ENCODE measurements around the gene LAMB3. TPM values are rescaled to one million over a fixed set of nuclear protein-coding genes. Genes with fewer than 3 reads are reported as not detected.

LAMB3 gene
- total and polyA plus RNA-seq, 10 of the 15 experiments (the other 5 are each of a cell fraction or from before 2014, with no cell fraction given), result 0.04 to 1.8 (median 0.10) TPM; not detected in 1

DNA sequence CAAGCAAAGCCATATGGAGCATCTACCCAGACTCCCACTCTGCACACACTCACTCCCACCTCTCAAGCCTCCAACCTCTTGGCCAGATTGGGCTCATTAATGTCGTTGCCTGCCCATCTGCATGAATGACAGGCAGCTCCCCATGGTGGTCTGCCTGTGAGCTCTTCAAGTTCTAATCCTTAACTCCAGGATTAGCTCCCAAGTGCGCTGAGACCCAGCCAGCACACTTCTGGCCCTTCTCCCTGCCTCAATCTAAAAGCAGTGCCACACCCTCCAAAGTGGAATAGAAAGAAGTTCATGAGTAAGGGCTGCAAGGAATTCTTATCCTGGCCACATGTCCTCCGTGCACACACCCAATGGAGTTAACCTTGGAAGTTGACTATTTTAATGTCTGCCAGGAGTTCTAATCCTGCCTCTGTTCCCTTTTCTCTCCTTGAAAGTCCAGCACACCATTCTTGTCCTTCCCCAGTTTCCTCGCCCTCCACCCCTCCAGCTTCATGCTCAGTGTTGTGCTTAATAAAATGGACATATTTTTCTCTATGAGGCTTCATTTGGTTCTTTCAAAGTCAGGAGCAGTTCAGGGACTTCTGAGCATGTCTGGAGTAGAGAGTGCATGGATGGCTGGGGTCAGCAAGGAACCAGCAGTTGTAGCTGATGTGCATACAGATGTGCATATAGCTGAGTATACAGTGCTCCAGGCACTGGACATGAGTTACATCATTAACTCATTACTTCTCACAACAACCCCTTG, 38.6 kb downstream of the LAMB3 start:
- ATAC-seq, result no peak
- WGBS (ENCODE audit: insufficient coverage, insufficient replicate concordance, low lambda C conversion rate, missing lambda C conversion rate), result 0% methylated on average over 4 of the region's 4 CpGs
- Histone ChIP-seq H3K9ac (ENCODE audit: control insufficient read depth, insufficient read depth, low read length) (no peak overlapping the region), H3K27ac (ENCODE audit: control insufficient read depth, insufficient read depth) (no peak overlapping the region), H3K27me3 (replicated peaks in 1 of 2; ENCODE audit: control insufficient read depth in 2 of 2, insufficient read depth in 2 of 2, low read length in 1 of 2) (peaks cover 1 to 7% of the 10 kb centered on the region in 2 experiments; a peak in 3 of 4 replicates), H3K9me3 (replicated peaks; ENCODE audit: control insufficient read depth, insufficient read depth, low read length) (no peaks in the 10 kb centered on the region), H4K20me1 (ENCODE audit: control insufficient read depth, insufficient read depth) (no peaks in the 10 kb centered on the region), H3K79me2 (ENCODE audit: control insufficient read depth, insufficient read depth, low read length) (no peaks in the 10 kb centered on the region), H3K4me1 (ENCODE audit: control insufficient read depth, insufficient read depth, low read length) (no peaks in the 10 kb centered on the region), H3K36me3 (ENCODE audit: control insufficient read depth in 2 of 2, insufficient read depth in 2 of 2, low read length in 1 of 2) (no peaks in the 10 kb centered on the region), H3K4me2 (ENCODE audit: control insufficient read depth, insufficient read depth) (no peak overlapping the region), H2AFZ (ENCODE audit: control insufficient read depth, low read depth, low read length) (no peak overlapping the region), H3K4me3 (no peak overlapping the region)
- BruUV-seq (replicated peaks), result no TSS peak
- intact Hi-C loops (cut with micrococcal nuclease; ENCODE audit: unreplicated experiment), result no loop called here
- no peak for FAIRE-seq
- ChIA-PET SMC1A (ENCODE audit: uncharacterized antibody, unreplicated experiment) (interaction anchor here (2.9 kb wide), 1 partner anchor 12 kb away, joined by 9 read pairs; no protein-coding TSS in a partner anchor), CTCF (interaction anchor here (1.1 to 15.5 kb wide), 6 partner anchors 10 to 74 kb away, joined by 3 to 211 read pairs (median 10); no protein-coding TSS in a partner anchor), POLR2A (no interaction called here), RAD21 (ENCODE audit: unreplicated experiment) (no interaction called here)
- in situ Hi-C loops (cut with MboI), result no loop called here
- TF ChIP-seq, protein P1, sequence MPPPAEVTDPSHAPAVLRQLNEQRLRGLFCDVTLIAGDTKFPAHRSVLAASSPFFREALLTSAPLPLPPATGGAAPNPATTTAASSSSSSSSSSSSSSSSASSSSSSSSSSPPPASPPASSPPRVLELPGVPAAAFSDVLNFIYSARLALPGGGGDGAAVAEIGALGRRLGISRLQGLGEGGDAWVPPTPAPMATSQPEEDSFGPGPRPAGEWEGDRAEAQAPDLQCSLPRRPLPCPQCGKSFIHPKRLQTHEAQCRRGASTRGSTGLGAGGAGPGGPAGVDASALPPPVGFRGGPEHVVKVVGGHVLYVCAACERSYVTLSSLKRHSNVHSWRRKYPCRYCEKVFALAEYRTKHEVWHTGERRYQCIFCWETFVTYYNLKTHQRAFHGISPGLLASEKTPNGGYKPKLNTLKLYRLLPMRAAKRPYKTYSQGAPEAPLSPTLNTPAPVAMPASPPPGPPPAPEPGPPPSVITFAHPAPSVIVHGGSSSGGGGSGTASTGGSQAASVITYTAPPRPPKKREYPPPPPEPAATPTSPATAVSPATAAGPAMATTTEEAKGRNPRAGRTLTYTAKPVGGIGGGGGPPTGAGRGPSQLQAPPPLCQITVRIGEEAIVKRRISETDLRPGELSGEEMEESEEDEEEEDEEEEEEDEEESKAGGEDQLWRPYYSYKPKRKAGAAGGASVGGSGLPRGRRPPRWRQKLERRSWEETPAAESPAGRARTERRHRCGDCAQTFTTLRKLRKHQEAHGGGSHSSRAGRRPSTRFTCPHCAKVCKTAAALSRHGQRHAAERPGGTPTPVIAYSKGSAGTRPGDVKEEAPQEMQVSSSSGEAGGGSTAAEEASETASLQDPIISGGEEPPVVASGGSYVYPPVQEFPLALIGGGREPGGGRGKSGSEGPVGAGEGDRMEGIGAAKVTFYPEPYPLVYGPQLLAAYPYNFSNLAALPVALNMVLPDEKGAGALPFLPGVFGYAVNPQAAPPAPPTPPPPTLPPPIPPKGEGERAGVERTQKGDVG (CRISPR knock-in tag; IDR thresholded peaks at IDR 0.05), result no peak
- no peak for TF ChIP-seq TCF12 (IDR thresholded peaks at IDR 0.05; ENCODE audit: low read depth, low read length)
- no peak for TF ChIP-seq IKZF1 (conservative IDR thresholded peaks at IDR 0.05)
- TF ChIP-seq MTA3 (IDR thresholded peaks at IDR 0.05; ENCODE audit: borderline replicate concordance, low read length), result no peak
- TF ChIP-seq MYC (IDR thresholded peaks at IDR 0.05; ENCODE audit: insufficient read depth, insufficient read length, insufficient replicate concordance, low read length, severe bottlenecking), result no peak
- TF ChIP-seq ZNF24 (IDR thresholded peaks at IDR 0.05), result no peak
- TF ChIP-seq MYB (IDR thresholded peaks at IDR 0.05; ENCODE audit: borderline replicate concordance, low read depth, low read length), result no peak
- TF ChIP-seq STAT3 (IDR thresholded peaks at IDR 0.05; ENCODE audit: low read depth, low read length), result no peak
- TF ChIP-seq RCOR1 (conservative IDR thresholded peaks at IDR 0.05; ENCODE audit: low read depth, low read length), result no peak
- no peak for DNase-seq (ENCODE audit: low read depth, low spot score)
